ENCODE measurements around the gene MAP6D1.

- TF ChIP-seq POLR2A (IDR thresholded peaks at IDR 0.05) (no peak), POLR2AphosphoS5 (IDR thresholded peaks at IDR 0.05) (peak in 1 of 3 donors; percentile 7)
- TF ChIP-seq, protein P1, sequence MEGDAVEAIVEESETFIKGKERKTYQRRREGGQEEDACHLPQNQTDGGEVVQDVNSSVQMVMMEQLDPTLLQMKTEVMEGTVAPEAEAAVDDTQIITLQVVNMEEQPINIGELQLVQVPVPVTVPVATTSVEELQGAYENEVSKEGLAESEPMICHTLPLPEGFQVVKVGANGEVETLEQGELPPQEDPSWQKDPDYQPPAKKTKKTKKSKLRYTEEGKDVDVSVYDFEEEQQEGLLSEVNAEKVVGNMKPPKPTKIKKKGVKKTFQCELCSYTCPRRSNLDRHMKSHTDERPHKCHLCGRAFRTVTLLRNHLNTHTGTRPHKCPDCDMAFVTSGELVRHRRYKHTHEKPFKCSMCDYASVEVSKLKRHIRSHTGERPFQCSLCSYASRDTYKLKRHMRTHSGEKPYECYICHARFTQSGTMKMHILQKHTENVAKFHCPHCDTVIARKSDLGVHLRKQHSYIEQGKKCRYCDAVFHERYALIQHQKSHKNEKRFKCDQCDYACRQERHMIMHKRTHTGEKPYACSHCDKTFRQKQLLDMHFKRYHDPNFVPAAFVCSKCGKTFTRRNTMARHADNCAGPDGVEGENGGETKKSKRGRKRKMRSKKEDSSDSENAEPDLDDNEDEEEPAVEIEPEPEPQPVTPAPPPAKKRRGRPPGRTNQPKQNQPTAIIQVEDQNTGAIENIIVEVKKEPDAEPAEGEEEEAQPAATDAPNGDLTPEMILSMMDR (IDR thresholded peaks at IDR 0.05 in 8 of 11, conservative IDR thresholded peaks at IDR 0.05 in 3 of 11): no peak
Observed at GRCh38 chr3:183828538-183828870, 3.1 kb upstream of the MAP6D1 start.
